ENCODE measurements around the gene TM4SF5. TPM values are rescaled to one million over a fixed set of nuclear protein-coding genes. Genes with fewer than 3 reads are reported as not detected.

The TM4SF5 gene
- total and polyA plus RNA-seq, 2 of the 8 experiments (the other 6 are each of a cell fraction or from before 2014, with no cell fraction given), result not detected

- TF ChIP-seq KDM4A (IDR thresholded peaks at IDR 0.05; ENCODE audit: low read depth, low read length, severe bottlenecking), result peak; percentile 55
- no peak for TF ChIP-seq SUZ12 (IDR thresholded peaks at IDR 0.05; ENCODE audit: low read length)
- TF ChIP-seq KDM1A (IDR thresholded peaks at IDR 0.05; ENCODE audit: borderline replicate concordance, low read length), result no peak
Observed at GRCh38 chr17:4789951-4790704, 18.4 kb downstream of the TM4SF5 start (continued).
